ENCODE data around the gene NINJ2.

DNA sequence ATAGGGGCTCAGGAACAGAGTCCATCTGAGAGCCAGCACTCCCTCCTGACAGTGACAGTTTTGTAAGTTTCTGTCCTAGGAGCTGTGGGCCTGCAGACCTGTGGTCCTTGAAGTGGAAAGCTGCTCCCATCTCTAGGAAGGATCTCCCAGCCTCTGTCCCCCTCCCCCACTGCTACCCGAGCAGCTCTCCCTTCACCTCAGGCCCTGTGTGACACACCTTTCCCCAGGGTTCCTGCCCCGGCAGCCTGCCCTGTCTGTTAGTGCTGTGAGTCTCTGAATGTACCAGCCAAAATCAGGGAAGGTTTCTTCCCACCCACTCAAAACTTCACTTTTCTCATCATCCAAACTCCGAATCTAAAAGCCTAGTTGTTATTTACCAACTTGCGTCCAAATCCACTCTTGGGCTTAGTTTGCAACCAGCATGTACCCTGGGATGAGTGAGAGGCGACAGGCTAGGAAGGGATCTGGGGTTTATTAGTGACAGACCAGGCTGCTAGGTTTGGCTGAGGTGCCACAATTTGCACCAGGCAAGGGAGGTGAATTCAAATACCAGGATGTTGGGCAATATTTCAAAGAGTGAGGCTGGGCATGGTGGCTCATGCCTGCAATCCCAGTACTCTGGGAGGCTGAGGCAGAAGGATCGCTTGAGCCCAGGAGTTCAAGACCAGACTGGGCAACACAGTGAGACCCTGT, 39.9 kb downstream of the NINJ2 start:
- TF ChIP-seq FOSB (CRISPR knock-in tag; IDR thresholded peaks at IDR 0.05) (no peak), RFX5 (IDR thresholded peaks at IDR 0.05) (no peak), FOSL2 (IDR thresholded peaks at IDR 0.05) (no peak), FOSL2 (CRISPR knock-in tag; IDR thresholded peaks at IDR 0.05) (no peak), POLR2A (IDR thresholded peaks at IDR 0.05; ENCODE audit: low read length) (no peak), RAD21 (conservative IDR thresholded peaks at IDR 0.05 in 1 of 2, IDR thresholded peaks at IDR 0.05 in 1 of 2) (no peak), CHD4 (IDR thresholded peaks at IDR 0.05; ENCODE audit: borderline replicate concordance) (no peak), SMC3 (IDR thresholded peaks at IDR 0.05) (no peak), NR3C1 (IDR thresholded peaks at IDR 0.05) (no peak), KDM1A (IDR thresholded peaks at IDR 0.05; ENCODE audit: low read depth) (no peak), ZFP36 (IDR thresholded peaks at IDR 0.05; ENCODE audit: borderline replicate concordance, partially characterized antibody) (no peak)
- TF ChIP-seq, protein P1, sequence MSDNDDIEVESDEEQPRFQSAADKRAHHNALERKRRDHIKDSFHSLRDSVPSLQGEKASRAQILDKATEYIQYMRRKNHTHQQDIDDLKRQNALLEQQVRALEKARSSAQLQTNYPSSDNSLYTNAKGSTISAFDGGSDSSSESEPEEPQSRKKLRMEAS (IDR thresholded peaks at IDR 0.05), result no peak
- TF ChIP-seq, protein P2, sequence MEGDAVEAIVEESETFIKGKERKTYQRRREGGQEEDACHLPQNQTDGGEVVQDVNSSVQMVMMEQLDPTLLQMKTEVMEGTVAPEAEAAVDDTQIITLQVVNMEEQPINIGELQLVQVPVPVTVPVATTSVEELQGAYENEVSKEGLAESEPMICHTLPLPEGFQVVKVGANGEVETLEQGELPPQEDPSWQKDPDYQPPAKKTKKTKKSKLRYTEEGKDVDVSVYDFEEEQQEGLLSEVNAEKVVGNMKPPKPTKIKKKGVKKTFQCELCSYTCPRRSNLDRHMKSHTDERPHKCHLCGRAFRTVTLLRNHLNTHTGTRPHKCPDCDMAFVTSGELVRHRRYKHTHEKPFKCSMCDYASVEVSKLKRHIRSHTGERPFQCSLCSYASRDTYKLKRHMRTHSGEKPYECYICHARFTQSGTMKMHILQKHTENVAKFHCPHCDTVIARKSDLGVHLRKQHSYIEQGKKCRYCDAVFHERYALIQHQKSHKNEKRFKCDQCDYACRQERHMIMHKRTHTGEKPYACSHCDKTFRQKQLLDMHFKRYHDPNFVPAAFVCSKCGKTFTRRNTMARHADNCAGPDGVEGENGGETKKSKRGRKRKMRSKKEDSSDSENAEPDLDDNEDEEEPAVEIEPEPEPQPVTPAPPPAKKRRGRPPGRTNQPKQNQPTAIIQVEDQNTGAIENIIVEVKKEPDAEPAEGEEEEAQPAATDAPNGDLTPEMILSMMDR (IDR thresholded peaks at IDR 0.05), result no peak
- TF ChIP-seq, protein P3, sequence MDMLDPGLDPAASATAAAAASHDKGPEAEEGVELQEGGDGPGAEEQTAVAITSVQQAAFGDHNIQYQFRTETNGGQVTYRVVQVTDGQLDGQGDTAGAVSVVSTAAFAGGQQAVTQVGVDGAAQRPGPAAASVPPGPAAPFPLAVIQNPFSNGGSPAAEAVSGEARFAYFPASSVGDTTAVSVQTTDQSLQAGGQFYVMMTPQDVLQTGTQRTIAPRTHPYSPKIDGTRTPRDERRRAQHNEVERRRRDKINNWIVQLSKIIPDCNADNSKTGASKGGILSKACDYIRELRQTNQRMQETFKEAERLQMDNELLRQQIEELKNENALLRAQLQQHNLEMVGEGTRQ (IDR thresholded peaks at IDR 0.05), result no peak
- TF ChIP-seq, protein P4, sequence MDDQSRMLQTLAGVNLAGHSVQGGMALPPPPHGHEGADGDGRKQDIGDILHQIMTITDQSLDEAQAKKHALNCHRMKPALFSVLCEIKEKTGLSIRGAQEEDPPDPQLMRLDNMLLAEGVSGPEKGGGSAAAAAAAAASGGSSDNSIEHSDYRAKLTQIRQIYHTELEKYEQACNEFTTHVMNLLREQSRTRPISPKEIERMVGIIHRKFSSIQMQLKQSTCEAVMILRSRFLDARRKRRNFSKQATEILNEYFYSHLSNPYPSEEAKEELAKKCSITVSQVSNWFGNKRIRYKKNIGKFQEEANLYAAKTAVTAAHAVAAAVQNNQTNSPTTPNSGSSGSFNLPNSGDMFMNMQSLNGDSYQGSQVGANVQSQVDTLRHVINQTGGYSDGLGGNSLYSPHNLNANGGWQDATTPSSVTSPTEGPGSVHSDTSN (IDR thresholded peaks at IDR 0.05), result no peak

All from A549 (cell line).